ENCODE results near the gene CHD3.

- TF ChIP-seq CTCF (IDR thresholded peaks at IDR 0.05): no peak
- no peak for TF ChIP-seq EZH2 (IDR thresholded peaks at IDR 0.05; ENCODE audit: borderline replicate concordance, insufficient read depth, low read depth, low read length, poor library complexity, severe bottlenecking)
These were observed 42.4 kb downstream of the CHD3 start for GRCh38 chr17:7930841-7931631.

All from B cell (primary cell).